ENCODE results near the gene PRKCH.

GRCh38 chr14:61328626-61329262 lies 7.4 kb downstream of the PRKCH start:
- TF ChIP-seq POLR2A (IDR thresholded peaks at IDR 0.05; ENCODE audit: extremely low read depth, insufficient read length) (no peak), CTCF (IDR thresholded peaks at IDR 0.05; ENCODE audit: low read depth, low read length) (no peak), MYC (IDR thresholded peaks at IDR 0.05; ENCODE audit: low read depth, low read length) (no peak), MAX (IDR thresholded peaks at IDR 0.05; ENCODE audit: low read depth, low read length) (no peak)

Data from NB4 (cell line).